Calu3 (cell line): ENCODE measurements around the gene SLC37A1. TPM values are rescaled to one million over a fixed set of nuclear protein-coding genes. Genes with fewer than 3 reads are reported as not detected.

ENCODE experiments used
- BruUV-seq: library from RNA; stranded (reverse); fragments of 400-500 nt; replicated peaks from 2 replicates; lab custom pipeline; 2021; lab: Mats Ljungman, UMichigan
- CTCF ChIA-PET: fragments of 300-600 bp; sonication (Branson Sonifier 250); formaldehyde crosslinking; loops from one replicate; lab custom pipeline; 2022; ENCODE audit warnings: antibody characterized with exemption; lab: Charles Lee
- DNase-seq: peaks from one replicate; pipeline ENCODE4 v3.0.0; 2022
- H3K27ac Mint-ChIP-seq: one replicate; pipeline ENCODE4 v1.8.0; 2022; ENCODE audit warnings: mixed read lengths; ENCODE audit not compliant: unreplicated experiment
- H3K27me3 Mint-ChIP-seq: one replicate; pipeline ENCODE4 v1.8.0; 2022; ENCODE audit warnings: mixed read lengths; ENCODE audit not compliant: unreplicated experiment
- H3K36me3 Mint-ChIP-seq: one replicate; pipeline ENCODE4 v1.8.0; 2022; ENCODE audit warnings: mild to moderate bottlenecking, moderate library complexity, mixed read lengths; ENCODE audit not compliant: insufficient read depth, unreplicated experiment
- H3K4me1 Mint-ChIP-seq: one replicate; pipeline ENCODE4 v1.8.0; 2022; ENCODE audit warnings: mild to moderate bottlenecking, low read depth, mixed read lengths; ENCODE audit not compliant: unreplicated experiment
- H3K4me3 Mint-ChIP-seq: one replicate; pipeline ENCODE4 v1.8.0; 2022; ENCODE audit warnings: mild to moderate bottlenecking, low read depth, moderate library complexity, mixed read lengths; ENCODE audit not compliant: unreplicated experiment
- H3K9me3 Mint-ChIP-seq: one replicate; pipeline ENCODE4 v1.8.0; 2022; ENCODE audit warnings: low read depth, mixed read lengths; ENCODE audit not compliant: unreplicated experiment
- intact Hi-C: fragments of 100-400 bp; cut with micrococcal nuclease; formaldehyde crosslinking; loops from one replicate; pipeline ENCODE4 v1.10.0; 2022; ENCODE audit not compliant: unreplicated experiment
- total RNA-seq: library from RNA; stranded (reverse); gene quantifications from 2 replicates; pipeline ENCODE4 v1.2.3, GENCODE V29; 2022
- TF ChIP-seq, protein P1 (sequence below): fragments of 200-600 bp; IDR thresholded peaks from one replicate; pipeline ENCODE4 v1.8.0; 2022; ENCODE audit warnings: antibody characterized with exemption; ENCODE audit not compliant: unreplicated experiment

Gene SLC37A1
- total RNA-seq, 1 experiment from 2014 or later: 24.9 TPM

DNA sequence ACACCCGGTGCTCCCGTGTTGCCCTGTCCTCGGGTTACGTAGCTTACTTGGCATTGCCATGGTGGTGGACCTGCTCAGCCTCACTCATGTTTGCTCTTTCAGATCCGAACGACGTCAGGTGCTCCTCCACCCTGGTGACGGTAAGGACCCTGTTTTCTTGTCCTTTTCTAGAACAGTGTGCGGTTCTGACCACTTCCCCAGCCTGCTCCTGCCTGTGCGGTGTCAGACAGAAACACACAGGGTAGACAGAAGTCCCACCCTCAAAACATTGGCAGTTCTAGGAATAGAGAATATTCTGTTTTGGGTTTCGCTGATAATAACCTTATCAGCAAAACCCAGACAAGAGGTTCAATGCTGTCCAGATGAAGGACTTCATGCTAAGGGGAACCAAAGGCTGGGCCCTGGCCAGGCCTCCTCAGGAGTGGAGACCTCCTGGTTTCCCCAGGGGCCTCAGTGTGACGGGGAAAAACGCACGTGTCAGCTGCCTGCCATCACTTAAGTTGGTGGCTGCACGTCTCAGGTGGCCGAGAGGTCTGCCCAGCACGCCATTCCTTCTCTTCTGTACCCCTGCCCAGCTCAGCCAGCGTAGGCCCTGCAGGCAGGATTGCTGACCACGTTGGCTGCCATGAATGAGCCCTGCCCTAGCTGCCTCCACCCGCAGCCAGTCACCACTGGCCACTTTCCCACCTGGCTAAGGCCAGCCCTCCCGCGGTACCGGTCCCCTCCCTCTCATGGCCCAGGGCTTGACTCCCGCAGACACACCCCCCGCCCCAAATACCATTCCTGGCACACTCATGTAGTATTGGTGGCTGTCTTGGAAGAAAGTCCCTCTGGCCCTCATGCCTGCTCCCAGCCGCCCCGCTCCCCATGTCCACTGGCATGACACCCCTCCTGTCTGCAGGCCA, 33.6 kb downstream of the SLC37A1 start:
- no TSS peak for BruUV-seq
- Mint-ChIP-seq H3K4me1 (no peaks in the 10 kb centered on the region), H3K9me3 (no peaks in the 10 kb centered on the region), H3K27ac (no peak overlapping the region), H3K27me3 (no peaks in the 10 kb centered on the region), H3K36me3 (peaks cover 16% of the 10 kb centered on the region), H3K4me3 (no peak overlapping the region)
- DNase-seq: no peak
- intact Hi-C loops: no loop called here
- TF ChIP-seq, protein P1, sequence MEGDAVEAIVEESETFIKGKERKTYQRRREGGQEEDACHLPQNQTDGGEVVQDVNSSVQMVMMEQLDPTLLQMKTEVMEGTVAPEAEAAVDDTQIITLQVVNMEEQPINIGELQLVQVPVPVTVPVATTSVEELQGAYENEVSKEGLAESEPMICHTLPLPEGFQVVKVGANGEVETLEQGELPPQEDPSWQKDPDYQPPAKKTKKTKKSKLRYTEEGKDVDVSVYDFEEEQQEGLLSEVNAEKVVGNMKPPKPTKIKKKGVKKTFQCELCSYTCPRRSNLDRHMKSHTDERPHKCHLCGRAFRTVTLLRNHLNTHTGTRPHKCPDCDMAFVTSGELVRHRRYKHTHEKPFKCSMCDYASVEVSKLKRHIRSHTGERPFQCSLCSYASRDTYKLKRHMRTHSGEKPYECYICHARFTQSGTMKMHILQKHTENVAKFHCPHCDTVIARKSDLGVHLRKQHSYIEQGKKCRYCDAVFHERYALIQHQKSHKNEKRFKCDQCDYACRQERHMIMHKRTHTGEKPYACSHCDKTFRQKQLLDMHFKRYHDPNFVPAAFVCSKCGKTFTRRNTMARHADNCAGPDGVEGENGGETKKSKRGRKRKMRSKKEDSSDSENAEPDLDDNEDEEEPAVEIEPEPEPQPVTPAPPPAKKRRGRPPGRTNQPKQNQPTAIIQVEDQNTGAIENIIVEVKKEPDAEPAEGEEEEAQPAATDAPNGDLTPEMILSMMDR: no peak
- CTCF ChIA-PET: no interaction called here

DNA sequence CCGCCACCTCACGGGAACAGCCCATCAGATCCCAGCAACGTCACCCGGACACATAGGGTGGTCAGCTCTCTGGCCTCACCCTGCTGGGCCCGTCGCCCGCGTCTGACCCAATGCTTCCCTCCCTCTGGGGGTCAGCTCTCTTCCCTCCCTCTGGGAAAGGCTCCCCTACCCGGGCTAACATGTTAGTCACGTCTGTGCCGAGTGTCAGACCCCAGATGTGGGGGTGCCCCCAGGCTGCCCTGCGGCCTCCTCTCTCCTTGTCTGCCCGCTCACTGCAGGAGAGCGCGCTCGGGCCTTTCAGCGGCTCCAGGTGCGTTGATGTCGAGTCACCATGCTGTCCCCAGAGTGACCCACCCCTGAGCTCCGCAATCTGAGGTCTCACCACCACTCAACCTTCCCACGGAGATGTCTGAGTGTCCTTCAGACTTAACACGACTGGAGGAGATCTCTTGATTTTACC, 34.3 kb downstream of the SLC37A1 start:
- TF ChIP-seq, protein P1: no peak
- Mint-ChIP-seq H3K36me3 (peaks cover 16% of the 10 kb centered on the region), H3K4me1 (no peaks in the 10 kb centered on the region), H3K4me3 (no peak overlapping the region), H3K27me3 (no peaks in the 10 kb centered on the region), H3K27ac (no peak overlapping the region), H3K9me3 (no peaks in the 10 kb centered on the region)
- CTCF ChIA-PET: no interaction called here
- intact Hi-C loops: no loop called here
- no TSS peak for BruUV-seq
- no peak for DNase-seq

DNA sequence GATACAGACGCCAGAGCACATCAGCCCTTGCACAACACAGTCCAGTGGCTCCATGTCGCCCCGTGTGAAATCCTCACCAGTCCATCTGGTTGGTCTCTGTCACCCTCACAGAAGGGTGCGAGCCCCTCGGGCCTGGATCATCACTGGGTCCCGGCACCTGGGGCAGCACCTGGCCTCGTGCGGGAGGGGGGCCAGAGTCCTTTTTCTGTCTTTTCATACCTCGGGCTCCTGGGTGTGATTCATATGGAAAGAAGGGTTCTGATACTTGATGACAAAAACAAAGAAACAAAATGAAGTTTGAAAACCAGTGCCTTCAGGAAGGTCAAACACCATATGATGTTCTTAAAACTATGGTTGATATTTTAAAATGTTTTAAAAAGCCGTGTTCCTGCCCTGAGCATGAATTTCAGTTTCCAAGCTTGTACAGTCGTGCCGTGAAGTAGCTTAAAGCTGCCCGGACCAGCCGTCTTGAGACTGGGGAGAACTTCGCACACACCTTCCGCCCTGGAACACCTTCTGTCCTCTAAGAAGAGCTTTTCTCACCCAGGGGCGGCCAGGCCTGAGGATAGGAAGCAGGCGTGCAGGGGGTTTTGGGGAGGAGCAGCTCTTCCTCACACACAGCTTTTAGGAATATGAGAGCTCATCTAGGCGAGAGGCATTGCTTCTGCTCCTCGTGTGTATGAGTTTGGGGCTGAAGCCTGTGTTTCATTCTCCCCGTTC, 35.2 kb downstream of the SLC37A1 start:
- TF ChIP-seq, protein P1: no peak

DNA sequence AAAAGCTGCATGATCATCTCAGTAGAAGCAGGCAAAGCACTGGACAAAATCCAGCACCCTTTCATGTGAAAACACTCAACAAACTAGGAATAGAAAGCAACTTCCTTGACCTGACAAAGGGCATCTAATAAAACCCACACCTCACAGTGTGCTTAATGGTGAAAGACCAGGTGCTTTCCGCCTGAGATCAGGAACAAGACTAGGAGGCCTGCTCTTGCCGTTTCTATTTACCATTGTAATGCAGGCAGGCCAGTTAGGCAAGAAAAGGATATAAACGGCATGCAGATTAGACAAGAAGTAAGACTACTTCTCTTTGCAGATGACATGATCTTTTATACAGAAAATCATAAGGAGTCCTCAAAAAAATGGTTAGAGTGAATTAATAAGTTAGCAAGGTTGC, 37.2 kb downstream of the SLC37A1 start:
- no peak overlapping the region for H3K4me3 Mint-ChIP-seq
- TF ChIP-seq, protein P1: no peak
- CTCF ChIA-PET: no interaction called here
- BruUV-seq: no TSS peak
- no peak overlapping the region for H3K27ac Mint-ChIP-seq
- H3K36me3 Mint-ChIP-seq: peaks cover 13% of the 10 kb centered on the region
- H3K4me1 Mint-ChIP-seq: no peaks in the 10 kb centered on the region
- H3K9me3 Mint-ChIP-seq: no peaks in the 10 kb centered on the region
- intact Hi-C loops: no loop called here
- DNase-seq: no peak
- no peaks in the 10 kb centered on the region for H3K27me3 Mint-ChIP-seq

More for the DNA sequence above, 35.2 kb downstream of the SLC37A1 start:
- intact Hi-C loops: no loop called here
- Mint-ChIP-seq H3K4me1 (no peaks in the 10 kb centered on the region), H3K27ac (no peak overlapping the region), H3K36me3 (peaks cover 16% of the 10 kb centered on the region), H3K27me3 (no peaks in the 10 kb centered on the region), H3K9me3 (no peaks in the 10 kb centered on the region), H3K4me3 (no peak overlapping the region)
- no peak for DNase-seq
- CTCF ChIA-PET: no interaction called here
- BruUV-seq: no TSS peak
